Measurements from ENCODE around the gene CORO2A. TPM values are rescaled to one million over a fixed set of nuclear protein-coding genes. Genes with fewer than 3 reads are reported as not detected.

CORO2A gene
- polyA plus RNA-seq, 1 of the 3 experiments (the other 2 are of a cell fraction): 2.3 TPM

DNA sequence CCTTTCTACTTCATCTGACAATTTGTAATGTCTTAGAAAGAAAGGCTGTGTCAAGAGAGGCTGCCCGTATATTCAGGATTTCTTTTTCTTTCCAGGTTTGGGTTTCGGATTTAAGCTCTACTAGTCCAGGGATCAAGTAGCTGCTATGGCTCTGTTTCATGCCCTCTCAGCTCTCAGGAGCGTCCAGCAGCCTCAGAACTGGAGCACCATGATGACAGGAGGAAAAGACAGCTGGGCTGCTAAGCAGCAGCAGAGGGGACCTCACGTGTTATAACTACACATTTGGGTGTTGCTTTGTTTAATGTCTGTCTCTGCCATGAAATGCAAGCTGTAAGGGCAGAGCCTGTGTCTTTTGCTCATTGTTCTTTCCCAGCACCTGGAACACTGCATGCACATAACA is 34.5 kb upstream of the CORO2A start (continued):
- TF ChIP-seq, protein P1, sequence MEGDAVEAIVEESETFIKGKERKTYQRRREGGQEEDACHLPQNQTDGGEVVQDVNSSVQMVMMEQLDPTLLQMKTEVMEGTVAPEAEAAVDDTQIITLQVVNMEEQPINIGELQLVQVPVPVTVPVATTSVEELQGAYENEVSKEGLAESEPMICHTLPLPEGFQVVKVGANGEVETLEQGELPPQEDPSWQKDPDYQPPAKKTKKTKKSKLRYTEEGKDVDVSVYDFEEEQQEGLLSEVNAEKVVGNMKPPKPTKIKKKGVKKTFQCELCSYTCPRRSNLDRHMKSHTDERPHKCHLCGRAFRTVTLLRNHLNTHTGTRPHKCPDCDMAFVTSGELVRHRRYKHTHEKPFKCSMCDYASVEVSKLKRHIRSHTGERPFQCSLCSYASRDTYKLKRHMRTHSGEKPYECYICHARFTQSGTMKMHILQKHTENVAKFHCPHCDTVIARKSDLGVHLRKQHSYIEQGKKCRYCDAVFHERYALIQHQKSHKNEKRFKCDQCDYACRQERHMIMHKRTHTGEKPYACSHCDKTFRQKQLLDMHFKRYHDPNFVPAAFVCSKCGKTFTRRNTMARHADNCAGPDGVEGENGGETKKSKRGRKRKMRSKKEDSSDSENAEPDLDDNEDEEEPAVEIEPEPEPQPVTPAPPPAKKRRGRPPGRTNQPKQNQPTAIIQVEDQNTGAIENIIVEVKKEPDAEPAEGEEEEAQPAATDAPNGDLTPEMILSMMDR (IDR thresholded peaks at IDR 0.05): no peak
- TF ChIP-seq RCOR1 (IDR thresholded peaks at IDR 0.05; ENCODE audit: low read length) (no peak), ELF1 (IDR thresholded peaks at IDR 0.05) (no peak), RXRA (IDR thresholded peaks at IDR 0.05; ENCODE audit: borderline replicate concordance, low read depth) (no peak), TEAD4 (IDR thresholded peaks at IDR 0.05; ENCODE audit: borderline replicate concordance, insufficient read depth) (no peak), YY1 (IDR thresholded peaks at IDR 0.05; ENCODE audit: low read depth) (no peak), TAF1 (IDR thresholded peaks at IDR 0.05; ENCODE audit: borderline replicate concordance, low read depth, low read length) (no peak), TCF12 (IDR thresholded peaks at IDR 0.05) (no peak)
- TF ChIP-seq, protein P2, sequence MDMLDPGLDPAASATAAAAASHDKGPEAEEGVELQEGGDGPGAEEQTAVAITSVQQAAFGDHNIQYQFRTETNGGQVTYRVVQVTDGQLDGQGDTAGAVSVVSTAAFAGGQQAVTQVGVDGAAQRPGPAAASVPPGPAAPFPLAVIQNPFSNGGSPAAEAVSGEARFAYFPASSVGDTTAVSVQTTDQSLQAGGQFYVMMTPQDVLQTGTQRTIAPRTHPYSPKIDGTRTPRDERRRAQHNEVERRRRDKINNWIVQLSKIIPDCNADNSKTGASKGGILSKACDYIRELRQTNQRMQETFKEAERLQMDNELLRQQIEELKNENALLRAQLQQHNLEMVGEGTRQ (IDR thresholded peaks at IDR 0.05; ENCODE audit: borderline replicate concordance, low read depth, low read length): no peak

DNA sequence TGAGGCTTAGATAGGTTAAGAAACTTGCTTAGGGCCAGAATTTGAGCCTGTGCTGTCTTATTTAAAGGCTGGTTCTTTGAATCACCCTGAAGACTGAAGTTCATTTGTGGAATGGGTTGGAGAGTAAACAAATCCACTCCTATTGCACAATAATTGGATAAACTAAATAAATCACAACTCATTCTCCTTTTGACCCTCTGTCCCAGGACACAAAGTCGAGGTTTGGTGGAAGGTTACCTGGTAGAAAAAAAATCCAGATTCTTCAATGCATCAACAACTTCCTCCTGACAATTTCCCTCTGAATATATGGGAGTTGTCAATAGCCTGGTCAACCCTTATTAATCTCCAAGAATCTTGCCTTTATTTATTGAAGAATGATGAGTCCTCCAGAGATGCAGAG is 34.1 kb upstream of the CORO2A start:
- TF ChIP-seq NFIC (IDR thresholded peaks at IDR 0.05; ENCODE audit: borderline replicate concordance) (no peak), CHD2 (IDR thresholded peaks at IDR 0.05; ENCODE audit: low read length, partially characterized antibody) (no peak), GABPA (IDR thresholded peaks at IDR 0.05; ENCODE audit: low read depth) (no peak), MXI1 (IDR thresholded peaks at IDR 0.05; ENCODE audit: low read depth, low read length) (no peak), FOSL2 (IDR thresholded peaks at IDR 0.05; ENCODE audit: borderline replicate concordance, low read depth) (no peak), SIN3A (IDR thresholded peaks at IDR 0.05; ENCODE audit: borderline replicate concordance, low read depth, low read length) (no peak), TEAD4 (IDR thresholded peaks at IDR 0.05; ENCODE audit: borderline replicate concordance, insufficient read depth) (no peak), EP300 (IDR thresholded peaks at IDR 0.05; ENCODE audit: borderline replicate concordance in 1 of 2, low read depth in 1 of 2, low read length in 1 of 2) (no peak), YY1 (IDR thresholded peaks at IDR 0.05; ENCODE audit: low read depth) (no peak), TAF1 (IDR thresholded peaks at IDR 0.05; ENCODE audit: borderline replicate concordance, low read depth, low read length) (no peak), GATA2 (CRISPR knock-in tag; IDR thresholded peaks at IDR 0.05) (no peak), RXRA (IDR thresholded peaks at IDR 0.05; ENCODE audit: borderline replicate concordance, low read depth) (no peak), SMC3 (IDR thresholded peaks at IDR 0.05; ENCODE audit: low read depth, low read length) (no peak), TCF12 (IDR thresholded peaks at IDR 0.05) (no peak), JUND (IDR thresholded peaks at IDR 0.05) (no peak), ELF1 (IDR thresholded peaks at IDR 0.05) (no peak)
- TF ChIP-seq, protein P3, sequence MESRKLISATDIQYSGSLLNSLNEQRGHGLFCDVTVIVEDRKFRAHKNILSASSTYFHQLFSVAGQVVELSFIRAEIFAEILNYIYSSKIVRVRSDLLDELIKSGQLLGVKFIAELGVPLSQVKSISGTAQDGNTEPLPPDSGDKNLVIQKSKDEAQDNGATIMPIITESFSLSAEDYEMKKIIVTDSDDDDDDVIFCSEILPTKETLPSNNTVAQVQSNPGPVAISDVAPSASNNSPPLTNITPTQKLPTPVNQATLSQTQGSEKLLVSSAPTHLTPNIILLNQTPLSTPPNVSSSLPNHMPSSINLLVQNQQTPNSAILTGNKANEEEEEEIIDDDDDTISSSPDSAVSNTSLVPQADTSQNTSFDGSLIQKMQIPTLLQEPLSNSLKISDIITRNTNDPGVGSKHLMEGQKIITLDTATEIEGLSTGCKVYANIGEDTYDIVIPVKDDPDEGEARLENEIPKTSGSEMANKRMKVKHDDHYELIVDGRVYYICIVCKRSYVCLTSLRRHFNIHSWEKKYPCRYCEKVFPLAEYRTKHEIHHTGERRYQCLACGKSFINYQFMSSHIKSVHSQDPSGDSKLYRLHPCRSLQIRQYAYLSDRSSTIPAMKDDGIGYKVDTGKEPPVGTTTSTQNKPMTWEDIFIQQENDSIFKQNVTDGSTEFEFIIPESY (IDR thresholded peaks at IDR 0.05; ENCODE audit: borderline replicate concordance, low read depth): no peak
- TF ChIP-seq, protein P4, sequence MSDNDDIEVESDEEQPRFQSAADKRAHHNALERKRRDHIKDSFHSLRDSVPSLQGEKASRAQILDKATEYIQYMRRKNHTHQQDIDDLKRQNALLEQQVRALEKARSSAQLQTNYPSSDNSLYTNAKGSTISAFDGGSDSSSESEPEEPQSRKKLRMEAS (IDR thresholded peaks at IDR 0.05; ENCODE audit: low read depth): no peak
- POLR2A ChIA-PET: no interaction called here
- Histone ChIP-seq H2AFZ (ENCODE audit: low read depth) (no peak overlapping the region), H3K9me3 (no peaks in the 10 kb centered on the region), H3F3A (replicated peaks; ENCODE audit: insufficient read depth) (peaks cover 4% of the 10 kb centered on the region), H3K27me3 (ENCODE audit: insufficient read depth) (no peaks in the 10 kb centered on the region), H3K4me3 (ENCODE audit: low read depth in 2 of 2, low read length in 1 of 2) (no peak overlapping the region), H3K9me2 (no peaks in the 10 kb centered on the region), H3K9ac (no peak overlapping the region), H3K4me2 (no peak overlapping the region), H3K79me2 (ENCODE audit: insufficient read depth) (no peaks in the 10 kb centered on the region), H3K4me1 (ENCODE audit: control insufficient read depth in 1 of 2, insufficient read depth in 2 of 2, low read depth in 1 of 2, low read length in 1 of 2) (peaks cover 4 to 15% of the 10 kb centered on the region in 2 experiments; a peak in 3 of 4 replicates), H4K20me1 (ENCODE audit: insufficient read depth) (no peaks in the 10 kb centered on the region), H3K36me3 (replicated peaks in 1 of 2; ENCODE audit: control insufficient read depth in 1 of 2, insufficient read depth in 2 of 2, low read length in 1 of 2) (peaks cover 4 to 10% of the 10 kb centered on the region in 2 experiments), H3K27ac (ENCODE audit: low read depth in 2 of 2, low read length in 1 of 2) (no peak overlapping the region)
- no peak for DNase-seq
- CTCF ChIA-PET: interaction anchor here (1.2 kb wide), 1 partner anchor 9 kb away, joined by 3 read pairs; no protein-coding TSS in a partner anchor
- 15% methylated on average over 1 of the region's 1 CpG for WGBS (ENCODE audit: low lambda C conversion rate)
